ENCODE results near the gene C16orf92. TPM values are rescaled to one million over a fixed set of nuclear protein-coding genes. Genes with fewer than 3 reads are reported as not detected.

The C16orf92 gene
- total and polyA plus RNA-seq, 2 of the 13 experiments (the other 11 are each of a cell fraction or from before 2014, with no cell fraction given): not detected

- no peak for TF ChIP-seq HNF1A (IDR thresholded peaks at IDR 0.05; ENCODE audit: low read depth)
- TF ChIP-seq HNF1A (CRISPR knock-in tag; IDR thresholded peaks at IDR 0.05; ENCODE audit: borderline replicate concordance): no peak
- no peak for TF ChIP-seq ZNF781 (CRISPR knock-in tag; IDR thresholded peaks at IDR 0.05; ENCODE audit: borderline replicate concordance, not compliant biosample characterization)
- peak; percentile 59; the same call in 1 of the 2 replicates for TF ChIP-seq ZNF619 (CRISPR knock-in tag; IDR thresholded peaks at IDR 0.05)
- TF ChIP-seq NONO (IDR thresholded peaks at IDR 0.05): no peak
- TF ChIP-seq NONO (CRISPR knock-in tag; conservative IDR thresholded peaks at IDR 0.05): 0 out of 2 replicates have a peak, but pooled peaks have one; percentile 34
- no peak for TF ChIP-seq NBN (conservative IDR thresholded peaks at IDR 0.05)
- 0 out of 2 replicates have a peak, but pooled peaks have one; percentile 8 for TF ChIP-seq ZNF34 (CRISPR knock-in tag; IDR thresholded peaks at IDR 0.05; ENCODE audit: borderline replicate concordance)
- TF ChIP-seq ZNF180 (CRISPR knock-in tag; IDR thresholded peaks at IDR 0.05; ENCODE audit: borderline replicate concordance, low read depth): no peak
- 0 out of 4 replicates have a peak, but pooled peaks of 1 of the 2 experiments have one; percentile 26 for TF ChIP-seq KLF16 (CRISPR knock-in tag; IDR thresholded peaks at IDR 0.05)
- TF ChIP-seq SPEN (CRISPR knock-in tag; IDR thresholded peaks at IDR 0.05; ENCODE audit: low read depth): no peak
- 0 out of 2 replicates have a peak, but pooled peaks have one; percentile 23 for TF ChIP-seq KDM5A (IDR thresholded peaks at IDR 0.05; ENCODE audit: borderline replicate concordance, low read length)
- TF ChIP-seq NR2C2 (CRISPR knock-in tag; IDR thresholded peaks at IDR 0.05; ENCODE audit: borderline replicate concordance): no peak
- 0 out of 2 replicates have a peak, but pooled peaks have one; percentile 20 for TF ChIP-seq ZNF160 (CRISPR knock-in tag; IDR thresholded peaks at IDR 0.05)
- TF ChIP-seq ETV6 (CRISPR knock-in tag; conservative IDR thresholded peaks at IDR 0.05): 0 out of 2 replicates have a peak, but pooled peaks have one; percentile 14
- peak; percentile 29; the same call in 1 of the 2 replicates for TF ChIP-seq SKIL (CRISPR knock-in tag; IDR thresholded peaks at IDR 0.05; ENCODE audit: borderline replicate concordance)
- 0 out of 2 replicates have a peak, but pooled peaks have one; percentile 10 for TF ChIP-seq HDAC2 (CRISPR knock-in tag; IDR thresholded peaks at IDR 0.05)
- TF ChIP-seq CREBL2 (CRISPR knock-in tag; IDR thresholded peaks at IDR 0.05; ENCODE audit: borderline replicate concordance): peak; percentile 34; the same call in 1 of the 2 replicates
- TF ChIP-seq TAF1 (CRISPR knock-in tag; IDR thresholded peaks at IDR 0.05): 0 out of 2 replicates have a peak, but pooled peaks have one; percentile 20
- 0 out of 2 replicates have a peak, but pooled peaks have one; percentile 42 for TF ChIP-seq ZNF768 (CRISPR knock-in tag; IDR thresholded peaks at IDR 0.05)
- TF ChIP-seq ZBTB20 (CRISPR knock-in tag; IDR thresholded peaks at IDR 0.05; ENCODE audit: borderline replicate concordance, low read depth): 0 out of 2 replicates have a peak, but pooled peaks have one; percentile 72
- 0 out of 2 replicates have a peak, but pooled peaks have one; percentile 16 for TF ChIP-seq BHLHE40 (IDR thresholded peaks at IDR 0.05; ENCODE audit: low read length)
These were observed 48.5 kb upstream of the C16orf92 start (continued) for GRCh38 chr16:29974291-29975133.
